Amniotic epithelial cell (primary cell): ENCODE results near the gene COL9A3.
A peak's percentile ranks its signal among the peaks of the same experiment; 100 is the strongest.

ENCODE experiments used
- DNase-seq: peaks from one replicate; pipeline ENCODE4 v3.0.0-alpha.2; 2010; ENCODE audit warnings: low read depth

Gene COL9A3

GRCh38 chr20:62811320-62811719, 5.5 kb upstream of the COL9A3 start:
- no peak for DNase-seq

- no peak for DNase-seq
Measured at GRCh38 chr20:62811720-62812119, 5.1 kb upstream of the COL9A3 start.

GRCh38 chr20:62812181-62812906, 4.5 kb upstream of the COL9A3 start:
- DNase-seq: no peak

GRCh38 chr20:62812907-62813200, 4.0 kb upstream of the COL9A3 start:
- DNase-seq: no peak

GRCh38 chr20:62813588-62813987, 3.3 kb upstream of the COL9A3 start:
- no peak for DNase-seq

- DNase-seq: no peak
Measured at GRCh38 chr20:62814060-62814708, 2.7 kb upstream of the COL9A3 start.

GRCh38 chr20:62814709-62815065, 2.2 kb upstream of the COL9A3 start:
- no peak for DNase-seq

GRCh38 chr20:62815066-62815991, 1.5 kb upstream of the COL9A3 start:
- DNase-seq: peak; percentile 64

- no peak for DNase-seq
Measured at GRCh38 chr20:62816031-62816883, 593 bp upstream of the COL9A3 start.

- no peak for DNase-seq
Measured at GRCh38 chr20:62817975-62818591, 1.2 kb downstream of the COL9A3 start.

GRCh38 chr20:62818592-62819493, 2.0 kb downstream of the COL9A3 start:
- peak; percentile 47 for DNase-seq

GRCh38 chr20:62819494-62820174, 2.8 kb downstream of the COL9A3 start:
- DNase-seq: peak; percentile 37

- no peak for DNase-seq
Measured at GRCh38 chr20:62820208-62820961, 3.5 kb downstream of the COL9A3 start.

- no peak for DNase-seq
Measured at GRCh38 chr20:62820962-62821725, 4.3 kb downstream of the COL9A3 start.

- DNase-seq: no peak
Measured at GRCh38 chr20:62821726-62822210, 4.9 kb downstream of the COL9A3 start.

GRCh38 chr20:62822239-62822787, 5.5 kb downstream of the COL9A3 start:
- DNase-seq: no peak

GRCh38 chr20:62822788-62823651, 6.2 kb downstream of the COL9A3 start:
- DNase-seq: peak; percentile 30
